HCT116 (cell line): ENCODE data around the gene IQCH. TPM values are rescaled to one million over a fixed set of nuclear protein-coding genes. Genes with fewer than 3 reads are reported as not detected.

ENCODE experiments used
- ATAC-seq: fragments of 200-7000 bp; cut with Tn5 transposase; 2 replicates; pipeline ENCODE4 v1.9.1; 2020; ENCODE audit warnings: mild to moderate bottlenecking, moderate library complexity
- BruUV-seq: library from RNA; stranded (reverse); fragments of 400-500 nt; replicated peaks from 2 replicates; lab custom pipeline; 2021; lab: Mats Ljungman, UMichigan
- CTCF ChIA-PET: fragments of 300-600 bp; sonication (Branson Sonifier 250); formaldehyde crosslinking; loops from one replicate; lab custom pipeline; 2021; ENCODE audit warnings: antibody characterized with exemption; lab: Charles Lee
- POLR2A ChIA-PET: fragments of 300-600, 350-600 bp; sonication (Branson Sonifier 250); formaldehyde crosslinking; loops from one replicate; lab custom pipeline; 2021; ENCODE audit warnings: antibody characterized with exemption; lab: Charles Lee
- RAD21 ChIA-PET, 2 experiments: fragments of 300-600 bp; sonication (Branson Sonifier 250); formaldehyde crosslinking; loops; one replicate each; lab custom pipeline; 2023; ENCODE audit warnings: low total read pairs in 2 of 2; ENCODE audit not compliant: uncharacterized antibody in 2 of 2, unreplicated experiment in 2 of 2, low non-redundant PET in 1 of 2; lab: Charles Lee
- DNase-seq: peaks from one replicate; pipeline ENCODE4 v3.0.0-alpha.2; 2010; ENCODE audit warnings: low read depth, low spot score
- H2AFZ ChIP-seq: fragments of 200-600 bp; shearing (Covaris generic), sonication (generic); 2 replicates; pipeline ENCODE4 v1.6.1; 2017; ENCODE audit warnings: low read depth, mixed run types, mixed read lengths, antibody characterized with exemption, low read length; ENCODE audit not compliant: poor library complexity, severe bottlenecking
- H3K27ac ChIP-seq: 2 replicates; pipeline ENCODE4 v1.5.1; 2012; ENCODE audit warnings: low read depth, low read length
- H3K27me3 ChIP-seq: fragments of 200-600 bp; sonication (generic); 2 replicates; pipeline ENCODE4 v1.6.1; 2016; ENCODE audit warnings: mixed run types, low read length, mixed read lengths; ENCODE audit not compliant: insufficient read depth
- H3K36me3 ChIP-seq, 2 experiments: fragments of 200-500 bp in 1 of 2; fragments of 200-600 bp in 1 of 2; sonication (Bioruptor generic) in 1 of 2; sonication (generic) in 1 of 2; 2 replicates each; pipeline versions ENCODE4 v1.5.1 to v1.6.1; 2014 to 2016; ENCODE audit warnings: low read length in 2 of 2, inconsistent platforms in 1 of 2, mixed read lengths in 1 of 2, mixed run types in 1 of 2; ENCODE audit not compliant: insufficient read depth in 2 of 2, control insufficient read depth in 1 of 2
- H3K4me1 ChIP-seq, 2 experiments: fragments of 200-600 bp in 1 of 2; sonication (generic) in 1 of 2; 2 replicates each; pipeline versions ENCODE4 v1.5.1 to v1.6.1; 2012 to 2017; ENCODE audit warnings: low read length in 2 of 2, inconsistent platforms in 1 of 2, mild to moderate bottlenecking in 1 of 2, mixed read lengths in 1 of 2, mixed run types in 1 of 2, moderate library complexity in 1 of 2; ENCODE audit not compliant: insufficient read depth in 2 of 2, control insufficient read depth in 1 of 2
- H3K4me2 ChIP-seq: fragments of 200-600 bp; sonication (generic); 2 replicates; pipeline ENCODE4 v1.6.1; 2017; ENCODE audit warnings: mixed run types, low read length, mixed read lengths
- H3K4me3 ChIP-seq, 2 experiments: fragments of 200-600 bp in 1 of 2; sonication (generic) in 1 of 2; replicated peaks in 1 of 2; 2 replicates each; pipeline ENCODE4 v1.5.1; 2011 to 2016; ENCODE audit warnings: low read length in 2 of 2, control low read depth in 1 of 2, low read depth in 1 of 2, mild to moderate bottlenecking in 1 of 2, mixed read lengths in 1 of 2, mixed run types in 1 of 2
- H3K79me2 ChIP-seq: fragments of 200-600 bp; sonication (generic); 2 replicates; pipeline ENCODE4 v1.6.1; 2017; ENCODE audit warnings: mild to moderate bottlenecking, mixed run types, low read length, moderate library complexity, mixed read lengths; ENCODE audit not compliant: insufficient read depth
- H3K9ac ChIP-seq: fragments of 200-600 bp; sonication (generic); 2 replicates; pipeline ENCODE4 v1.6.1; 2016; ENCODE audit warnings: low read length, mixed read lengths
- H3K9me2 ChIP-seq: fragments of 200-600 bp; sonication (generic), shearing (Covaris generic); 2 replicates; pipeline ENCODE4 v1.6.1; 2017; ENCODE audit warnings: mixed run types, mild to moderate bottlenecking, moderate library complexity; ENCODE audit not compliant: insufficient read depth
- H3K9me3 ChIP-seq, 2 experiments: fragments of 200-500 bp in 1 of 2; fragments of 200-600 bp in 1 of 2; sonication (Bioruptor generic) in 1 of 2; sonication (generic) in 1 of 2; 2 replicates each; pipeline ENCODE4 v1.6.1; 2014 to 2017; ENCODE audit warnings: low read length in 2 of 2, mixed read lengths in 2 of 2, inconsistent platforms in 1 of 2, low read depth in 1 of 2, mild to moderate bottlenecking in 1 of 2, mixed run types in 1 of 2, moderate library complexity in 1 of 2; ENCODE audit not compliant: control insufficient read depth in 1 of 2, insufficient read depth in 1 of 2
- H4K20me1 ChIP-seq: fragments of 200-600 bp; sonication (generic), shearing (Covaris generic); 2 replicates; pipeline ENCODE4 v1.6.1; 2017; ENCODE audit warnings: mixed run types, mild to moderate bottlenecking, moderate library complexity; ENCODE audit not compliant: insufficient read depth
- CBX3 ChIP-seq: IDR thresholded peaks from 2 replicates; pipeline ENCODE4 v1.6.1; 2012; ENCODE audit warnings: low read depth
- CTCF ChIP-seq, 3 experiments: fragments of 200-600 bp in 1 of 3; sonication (generic) in 1 of 3; IDR thresholded peaks in 2 of 3; conservative IDR thresholded peaks in 1 of 3; 2 replicates each; pipeline ENCODE4 v1.5.1; 2012 to 2017; ENCODE audit warnings: low read depth in 2 of 3, low read length in 2 of 3, antibody characterized with exemption in 1 of 3, borderline replicate concordance in 1 of 3, control low read depth in 1 of 3, mild to moderate bottlenecking in 1 of 3, mixed read lengths in 1 of 3, mixed run types in 1 of 3, moderate library complexity in 1 of 3; ENCODE audit not compliant: insufficient read depth in 1 of 3
- EGR1 ChIP-seq: IDR thresholded peaks from 2 replicates; pipeline ENCODE4 v1.6.1; 2012; ENCODE audit warnings: low read depth
- ELF1 ChIP-seq: IDR thresholded peaks from 2 replicates; pipeline ENCODE4 v1.6.1; 2012; ENCODE audit warnings: low read depth, borderline replicate concordance
- EZH2 ChIP-seq: fragments of 200-600 bp; sonication (generic); IDR thresholded peaks from 2 replicates; pipeline ENCODE4 v1.6.1; 2017; ENCODE audit warnings: antibody characterized with exemption, mixed run types
- EZH2phosphoT487 ChIP-seq: fragments of 200-600 bp; IDR thresholded peaks from 2 replicates; pipeline ENCODE4 v1.6.1; 2018; ENCODE audit warnings: antibody characterized with exemption, borderline replicate concordance
- JUND ChIP-seq: IDR thresholded peaks from 2 replicates; pipeline ENCODE4 v1.6.1; 2012
- RAD21 ChIP-seq: IDR thresholded peaks from 2 replicates; pipeline ENCODE4 v1.6.1; 2012; ENCODE audit warnings: low read depth, mild to moderate bottlenecking
- SIN3A ChIP-seq: IDR thresholded peaks from 2 replicates; pipeline ENCODE4 v1.6.1; 2012; ENCODE audit warnings: low read depth
- SP1 ChIP-seq: IDR thresholded peaks from 2 replicates; pipeline ENCODE4 v1.6.1; 2012; ENCODE audit warnings: low read depth
- SRF ChIP-seq: IDR thresholded peaks from 2 replicates; pipeline ENCODE4 v1.6.1; 2012; ENCODE audit warnings: low read depth
- YY1 ChIP-seq: IDR thresholded peaks from 2 replicates; pipeline ENCODE4 v1.6.1; 2011; ENCODE audit warnings: low read length, low read depth, moderate library complexity, mild to moderate bottlenecking; ENCODE audit not compliant: insufficient replicate concordance; ENCODE audit errors: extremely low read depth
- ZFX ChIP-seq: fragments of 450-650 bp; IDR thresholded peaks from 2 replicates; pipeline ENCODE4 v1.6.1; 2017
- intact Hi-C: fragments of 100-400 bp; cut with micrococcal nuclease; formaldehyde crosslinking; loops from 2 replicates; pipeline ENCODE4 v1.10.0; 2022
- total RNA-seq: library from RNA; stranded (reverse); gene quantifications from one replicate; pipeline ENCODE4 v1.2.1, GENCODE V29; 2021; ENCODE audit not compliant: unreplicated experiment
- TF ChIP-seq, protein P1 (sequence below): IDR thresholded peaks from 2 replicates; pipeline ENCODE4 v1.6.1; 2012
- TF ChIP-seq, protein P2 (sequence below): IDR thresholded peaks from 2 replicates; pipeline ENCODE4 v1.6.1; 2011; ENCODE audit warnings: mild to moderate bottlenecking, low read length, moderate library complexity; ENCODE audit not compliant: insufficient replicate concordance; ENCODE audit errors: extremely low read depth

The IQCH gene
- total RNA-seq, 1 experiment from 2014 or later: 4.6 TPM

- TF ChIP-seq CTCF (IDR thresholded peaks at IDR 0.05 in 2 of 3, conservative IDR thresholded peaks at IDR 0.05 in 1 of 3; ENCODE audit: borderline replicate concordance in 1 of 3, insufficient read depth in 1 of 3, low read depth in 2 of 3, low read length in 2 of 3) (no peak), SP1 (no peak), ELF1 (no peak), ZFX (no peak)
Observed at GRCh38 chr15:67394873-67395639, 140.5 kb downstream of the IQCH start (continued).

DNA sequence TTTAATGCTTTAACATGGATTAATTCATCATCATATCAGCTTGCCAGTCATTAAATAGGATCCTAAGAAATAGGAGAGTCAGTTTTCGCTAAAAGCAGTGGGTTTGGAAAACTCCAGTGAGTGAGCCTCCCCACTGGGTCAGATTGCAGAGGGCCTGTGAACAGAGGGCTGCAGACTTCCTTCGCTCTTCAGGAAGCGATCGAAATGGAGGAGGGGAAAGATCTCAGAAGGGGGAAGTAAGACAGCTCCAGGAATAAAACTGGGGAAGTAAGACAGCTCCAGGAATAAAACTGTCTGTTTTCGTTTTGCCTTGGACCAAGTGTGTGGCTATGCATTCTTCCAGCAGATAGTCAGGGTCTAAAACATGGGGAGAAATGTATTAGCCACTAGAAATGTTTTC, 141.5 kb downstream of the IQCH start:
- H3K36me3 ChIP-seq: no peaks in the 10 kb centered on the region
- no TSS peak for BruUV-seq
- no peaks in the 10 kb centered on the region for H3K27me3 ChIP-seq
- no peak for DNase-seq
- no peak overlapping the region for H3K4me3 ChIP-seq
- ChIA-PET CTCF (no interaction called here), POLR2A (no interaction called here)
- H3K9me3 ChIP-seq: no peaks in the 10 kb centered on the region
- no peak overlapping the region for H2AFZ ChIP-seq
- ATAC-seq: no peak
- no peak overlapping the region for H3K4me2 ChIP-seq
- no peaks in the 10 kb centered on the region for H3K9me2 ChIP-seq
- H3K4me1 ChIP-seq: no peaks in the 10 kb centered on the region
- no peak overlapping the region for H3K9ac ChIP-seq
- intact Hi-C loops: no loop called here
- TF ChIP-seq EGR1: no peak
- TF ChIP-seq ZFX: no peak
- no peak for TF ChIP-seq JUND
- TF ChIP-seq SP1: no peak
- no peak for TF ChIP-seq RAD21
- TF ChIP-seq EZH2: no peak
- TF ChIP-seq ELF1: no peak
- TF ChIP-seq EZH2phosphoT487: no peak
- no peak for TF ChIP-seq CBX3
- no peak for TF ChIP-seq CTCF (IDR thresholded peaks at IDR 0.05 in 2 of 3, conservative IDR thresholded peaks at IDR 0.05 in 1 of 3; ENCODE audit: borderline replicate concordance in 1 of 3, insufficient read depth in 1 of 3, low read depth in 2 of 3, low read length in 2 of 3)
- no peak for TF ChIP-seq SRF
- TF ChIP-seq, protein P1, sequence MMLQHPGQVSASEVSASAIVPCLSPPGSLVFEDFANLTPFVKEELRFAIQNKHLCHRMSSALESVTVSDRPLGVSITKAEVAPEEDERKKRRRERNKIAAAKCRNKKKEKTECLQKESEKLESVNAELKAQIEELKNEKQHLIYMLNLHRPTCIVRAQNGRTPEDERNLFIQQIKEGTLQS: no peak
- TF ChIP-seq, protein P2, sequence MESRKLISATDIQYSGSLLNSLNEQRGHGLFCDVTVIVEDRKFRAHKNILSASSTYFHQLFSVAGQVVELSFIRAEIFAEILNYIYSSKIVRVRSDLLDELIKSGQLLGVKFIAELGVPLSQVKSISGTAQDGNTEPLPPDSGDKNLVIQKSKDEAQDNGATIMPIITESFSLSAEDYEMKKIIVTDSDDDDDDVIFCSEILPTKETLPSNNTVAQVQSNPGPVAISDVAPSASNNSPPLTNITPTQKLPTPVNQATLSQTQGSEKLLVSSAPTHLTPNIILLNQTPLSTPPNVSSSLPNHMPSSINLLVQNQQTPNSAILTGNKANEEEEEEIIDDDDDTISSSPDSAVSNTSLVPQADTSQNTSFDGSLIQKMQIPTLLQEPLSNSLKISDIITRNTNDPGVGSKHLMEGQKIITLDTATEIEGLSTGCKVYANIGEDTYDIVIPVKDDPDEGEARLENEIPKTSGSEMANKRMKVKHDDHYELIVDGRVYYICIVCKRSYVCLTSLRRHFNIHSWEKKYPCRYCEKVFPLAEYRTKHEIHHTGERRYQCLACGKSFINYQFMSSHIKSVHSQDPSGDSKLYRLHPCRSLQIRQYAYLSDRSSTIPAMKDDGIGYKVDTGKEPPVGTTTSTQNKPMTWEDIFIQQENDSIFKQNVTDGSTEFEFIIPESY: no peak
- no peak for TF ChIP-seq SIN3A
- TF ChIP-seq YY1: no peak
- TF ChIP-seq, all 23 proteins: peak for 0
- RAD21 ChIA-PET: no interaction called here
- no peaks in the 10 kb centered on the region for H3K79me2 ChIP-seq
- H4K20me1 ChIP-seq: no peaks in the 10 kb centered on the region
- H3K27ac ChIP-seq: no peak overlapping the region
